Hematopoietic multipotent progenitor cell treated with erythropoietin and hydrocortisone succinate and interleukin-3 and kit ligand, for 15 days (in vitro differentiated cells): ENCODE data around the gene BUB1B.

Source experiments
- DNase-seq: peaks from one replicate; pipeline ENCODE4 v3.0.0-alpha.2; 2015; ENCODE audit warnings: low spot score

BUB1B gene

DNA sequence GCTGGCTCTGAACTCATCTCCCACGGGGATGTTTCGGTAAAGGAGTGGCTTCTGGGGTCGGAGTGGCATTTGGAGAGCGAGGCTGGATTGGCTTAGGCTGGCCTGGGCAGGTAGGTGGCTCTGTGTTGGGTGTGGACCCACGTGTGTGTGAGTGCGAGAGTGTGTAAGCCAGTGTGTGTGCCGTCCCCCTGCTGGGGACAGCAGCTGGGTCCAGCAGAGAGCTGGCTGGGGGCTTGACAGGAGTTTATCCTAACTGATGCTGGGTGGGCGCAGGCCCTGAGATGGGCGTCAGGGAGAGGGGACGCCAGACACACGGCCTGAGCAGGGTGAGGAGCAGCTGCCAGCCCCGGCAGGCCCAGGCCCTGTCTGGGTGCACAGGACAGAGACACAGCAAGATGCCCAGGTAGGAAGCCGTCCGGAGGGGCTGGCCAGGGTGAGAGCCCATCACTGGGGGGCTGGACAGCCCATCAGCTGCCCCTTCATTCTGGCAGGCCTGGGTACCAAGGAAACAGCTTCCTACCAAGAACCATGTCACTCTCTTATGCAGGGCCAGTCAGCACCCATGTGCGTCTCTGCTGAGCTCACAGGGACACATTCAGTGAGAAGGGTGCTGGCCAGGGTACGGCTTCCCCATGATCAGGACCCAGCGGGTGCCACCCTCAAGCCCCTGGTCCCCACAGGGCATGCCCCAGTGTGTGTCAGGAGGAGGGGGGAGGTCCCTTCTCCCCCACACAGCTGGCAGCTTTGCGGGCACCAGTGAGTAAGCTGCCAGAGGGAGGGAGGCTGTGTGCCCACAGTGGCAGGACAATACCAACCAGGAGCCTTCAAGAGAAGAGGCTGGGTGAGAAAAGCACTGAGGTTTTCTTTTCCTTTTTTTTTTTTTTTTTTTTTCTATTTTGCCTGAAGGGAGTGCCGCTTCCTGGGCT is 79.1 kb downstream of the BUB1B start:
- DNase-seq = no peak

DNA sequence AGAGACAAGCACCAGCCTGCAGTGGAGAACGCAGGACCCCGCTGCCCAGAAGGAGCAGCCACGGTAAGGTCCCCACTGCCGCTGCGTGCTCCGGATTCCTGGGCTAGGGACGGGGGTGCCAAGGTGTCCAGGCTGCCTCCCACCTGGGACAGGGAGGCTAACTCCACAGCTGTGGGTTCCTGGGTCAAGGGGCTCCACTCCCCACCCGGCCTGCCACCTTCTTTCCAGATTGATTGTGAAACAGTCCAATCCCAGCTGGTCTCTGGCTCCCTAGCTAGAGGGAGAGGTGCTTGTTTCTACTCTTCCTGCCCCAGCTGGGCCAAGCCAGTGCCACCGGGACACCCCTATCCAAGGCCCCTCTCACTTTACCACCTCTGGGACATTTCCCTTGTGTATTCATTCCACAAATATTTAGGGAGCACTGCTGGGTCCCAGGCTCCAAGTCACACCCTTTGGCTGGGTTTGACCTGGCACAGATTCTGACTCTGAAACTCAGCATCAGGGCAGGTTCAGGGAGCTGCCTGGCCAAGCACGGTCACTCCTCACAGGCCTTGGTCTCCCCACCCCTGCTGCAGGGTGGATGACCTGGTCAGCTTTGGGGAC is 79.9 kb downstream of the BUB1B start:
- no peak for DNase-seq

DNA sequence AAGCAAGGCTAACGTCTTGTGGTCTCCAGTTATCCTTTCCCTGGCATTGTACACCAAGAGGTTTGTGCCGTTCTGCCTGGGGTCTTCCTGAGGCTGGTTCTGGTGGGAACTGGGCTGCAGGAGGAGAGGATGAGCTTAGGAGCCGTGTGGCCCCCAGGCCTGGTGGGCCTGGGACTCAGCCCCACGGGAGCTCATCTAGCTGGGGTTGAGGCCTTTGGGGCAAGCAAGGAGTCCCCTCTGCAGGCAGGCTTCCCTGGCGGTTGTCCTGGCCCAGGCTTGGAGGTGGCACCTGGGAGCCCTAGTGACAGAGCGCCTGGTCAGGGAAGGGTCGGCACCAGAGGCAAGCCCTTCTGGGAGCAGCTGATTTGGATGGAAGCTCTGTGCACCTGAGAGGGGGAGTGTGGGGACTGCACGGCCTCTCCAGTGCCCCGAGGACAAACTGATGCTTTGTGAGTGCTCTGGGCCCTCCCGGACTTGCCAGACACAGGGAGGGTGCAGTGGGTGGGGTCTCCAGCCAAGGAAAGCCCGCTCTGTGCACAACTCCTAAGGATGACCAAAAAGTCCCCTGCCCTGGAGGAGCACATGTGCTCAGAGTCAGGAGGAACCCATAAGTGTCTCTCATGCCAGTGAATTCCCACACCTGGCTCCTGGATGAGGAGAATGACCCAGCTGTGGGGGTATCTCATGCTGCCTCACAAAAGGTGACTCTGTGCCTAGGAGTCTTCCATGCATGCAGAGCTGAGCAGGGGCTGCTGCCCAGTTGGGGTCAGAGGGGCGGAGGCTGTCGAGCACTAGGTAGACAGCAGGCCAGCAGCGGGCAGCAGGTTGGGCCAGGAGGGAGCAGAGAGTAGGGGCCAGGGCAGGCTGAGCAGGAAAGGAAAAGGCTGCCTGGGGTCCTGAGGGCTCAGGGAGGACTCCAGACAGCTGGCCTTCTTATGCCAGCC is 80.7 kb downstream of the BUB1B start:
- DNase-seq = no peak

DNA sequence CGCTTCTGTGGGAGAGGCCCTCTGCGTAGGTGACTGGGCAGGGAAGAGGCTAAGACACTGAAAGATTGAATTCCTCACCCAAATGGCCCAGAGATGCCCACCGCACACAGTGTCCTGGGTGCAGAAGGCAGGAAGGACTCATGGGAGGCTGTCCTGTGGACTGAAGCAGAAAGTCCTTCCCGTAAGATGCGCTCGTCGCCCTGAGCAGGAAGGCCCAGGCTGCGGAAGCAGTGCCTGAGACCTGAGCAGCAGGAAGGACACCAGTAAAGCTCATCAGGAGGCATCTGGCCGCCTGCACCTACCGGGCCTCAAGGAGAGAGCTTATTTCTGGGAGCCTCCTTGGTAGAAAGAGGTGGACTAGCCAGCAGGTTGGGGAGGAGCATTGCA is 81.3 kb downstream of the BUB1B start:
- DNase-seq = no peak

DNA sequence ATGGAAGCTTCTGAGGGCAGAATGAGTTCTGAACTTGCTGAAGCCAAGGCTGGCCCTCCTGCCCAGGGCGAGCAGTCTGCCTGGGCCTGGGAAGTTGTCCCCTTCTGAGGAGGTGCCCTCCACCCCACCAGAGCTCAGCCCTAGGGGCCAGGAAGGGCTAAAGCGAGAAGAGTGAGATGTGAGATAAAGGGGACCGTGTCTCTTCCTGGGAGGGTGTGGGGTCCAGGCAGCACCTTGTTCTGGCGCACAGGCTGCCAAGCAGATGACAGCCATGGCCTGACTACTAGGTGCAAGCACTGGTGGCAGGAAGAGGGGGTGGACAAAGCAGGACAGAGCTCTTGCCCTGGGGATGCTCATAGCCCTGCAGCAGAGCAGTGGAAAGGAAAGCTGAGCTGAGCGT is 81.7 kb downstream of the BUB1B start:
- no peak for DNase-seq

DNA sequence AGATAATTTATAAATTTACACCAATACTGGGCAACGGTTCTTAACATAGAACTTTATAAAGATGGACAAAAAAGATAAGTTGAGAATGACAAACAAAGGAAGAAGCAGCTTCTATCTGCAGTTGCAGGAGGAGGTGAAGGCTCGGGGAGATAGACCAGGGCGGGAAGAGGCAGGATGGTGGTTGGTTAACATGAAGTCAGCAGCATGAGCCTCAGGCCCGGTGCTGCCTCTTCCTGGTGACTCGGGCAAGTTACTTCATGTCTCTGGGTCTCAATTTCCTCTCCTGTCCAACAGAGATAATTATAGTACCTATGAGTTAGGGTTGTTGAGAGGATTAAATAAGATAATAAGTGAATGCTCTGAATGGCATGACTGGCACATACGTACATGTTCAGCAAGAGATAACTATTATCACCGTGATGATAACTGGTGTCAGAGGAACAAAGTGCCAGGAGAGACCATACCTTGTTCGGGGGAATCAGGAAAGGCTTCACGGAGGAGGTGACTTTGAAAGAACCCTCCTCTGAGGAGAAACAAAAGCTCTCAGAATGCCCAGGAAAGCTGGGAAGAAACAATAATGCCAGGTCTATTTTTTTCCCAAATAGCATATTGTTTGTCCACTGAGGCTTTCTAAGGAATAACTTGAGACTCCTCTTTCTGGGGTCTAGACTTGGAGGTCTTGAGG is 82.4 kb downstream of the BUB1B start:
- DNase-seq = peak; percentile 47

DNA sequence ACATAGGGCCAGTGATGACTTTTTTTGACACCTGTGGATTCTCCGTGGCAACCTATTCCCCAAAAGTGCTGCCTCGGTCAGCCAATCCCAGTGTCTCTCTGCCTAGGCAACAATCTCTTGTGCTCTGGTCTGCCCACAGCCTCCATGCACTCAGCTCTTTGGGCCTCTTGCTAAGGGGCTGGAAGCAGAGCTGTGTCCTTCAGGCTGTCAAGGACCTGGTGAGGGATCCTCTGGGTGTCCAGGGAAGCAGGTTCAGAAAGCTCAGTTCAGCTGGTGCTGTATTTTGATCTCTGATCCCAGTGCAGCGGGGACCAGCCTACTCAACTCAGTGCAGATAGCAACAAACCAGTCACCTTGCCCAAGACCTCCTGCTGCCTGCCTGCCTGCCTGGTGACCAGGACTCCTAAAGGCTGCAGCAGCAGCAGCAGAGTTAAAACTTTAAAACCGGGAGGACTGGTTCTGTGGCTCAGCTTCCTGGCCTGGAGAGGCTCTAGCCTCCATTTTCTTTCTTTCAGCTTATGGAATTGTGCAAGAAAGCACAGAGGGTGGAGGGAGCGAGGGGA is 84.2 kb downstream of the BUB1B start:
- DNase-seq = no peak

DNA sequence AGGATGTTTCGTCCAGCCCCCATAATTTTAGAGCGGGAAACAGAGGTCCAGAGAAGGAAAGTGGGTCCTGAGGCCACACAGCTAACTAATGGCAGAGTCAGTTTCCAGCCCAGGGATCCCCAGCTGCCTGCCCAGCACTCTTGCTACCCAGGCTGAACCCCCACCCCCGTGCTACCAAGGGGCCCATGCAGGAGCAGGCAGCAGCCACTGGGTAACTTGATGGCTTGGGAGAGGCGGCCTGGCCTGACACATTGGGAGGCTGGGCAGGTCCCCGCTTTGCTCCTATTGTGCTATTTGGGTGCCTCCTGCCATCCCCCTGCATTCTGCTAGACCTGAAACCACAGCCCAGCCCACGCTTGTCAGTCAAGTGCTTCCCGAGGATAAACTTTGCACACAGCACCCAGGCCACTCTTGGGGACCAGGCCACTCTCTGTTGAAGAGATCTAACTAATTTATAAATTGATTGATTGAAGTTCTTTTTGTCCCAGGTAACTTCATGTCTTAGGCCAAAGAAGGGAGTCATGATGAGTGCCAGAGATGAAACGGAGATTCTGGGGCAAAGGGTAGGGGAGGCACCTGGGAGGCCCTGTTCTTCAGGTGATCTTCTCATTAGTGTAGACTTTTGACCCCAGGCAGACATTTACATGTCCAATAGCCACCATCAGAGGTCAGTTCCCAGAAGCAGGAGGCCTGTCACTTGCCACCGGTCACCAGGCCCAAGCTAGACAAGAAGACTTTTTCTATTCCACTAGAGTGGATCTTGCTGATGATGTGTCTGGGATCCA is 85.0 kb downstream of the BUB1B start:
- DNase-seq = no peak

DNA sequence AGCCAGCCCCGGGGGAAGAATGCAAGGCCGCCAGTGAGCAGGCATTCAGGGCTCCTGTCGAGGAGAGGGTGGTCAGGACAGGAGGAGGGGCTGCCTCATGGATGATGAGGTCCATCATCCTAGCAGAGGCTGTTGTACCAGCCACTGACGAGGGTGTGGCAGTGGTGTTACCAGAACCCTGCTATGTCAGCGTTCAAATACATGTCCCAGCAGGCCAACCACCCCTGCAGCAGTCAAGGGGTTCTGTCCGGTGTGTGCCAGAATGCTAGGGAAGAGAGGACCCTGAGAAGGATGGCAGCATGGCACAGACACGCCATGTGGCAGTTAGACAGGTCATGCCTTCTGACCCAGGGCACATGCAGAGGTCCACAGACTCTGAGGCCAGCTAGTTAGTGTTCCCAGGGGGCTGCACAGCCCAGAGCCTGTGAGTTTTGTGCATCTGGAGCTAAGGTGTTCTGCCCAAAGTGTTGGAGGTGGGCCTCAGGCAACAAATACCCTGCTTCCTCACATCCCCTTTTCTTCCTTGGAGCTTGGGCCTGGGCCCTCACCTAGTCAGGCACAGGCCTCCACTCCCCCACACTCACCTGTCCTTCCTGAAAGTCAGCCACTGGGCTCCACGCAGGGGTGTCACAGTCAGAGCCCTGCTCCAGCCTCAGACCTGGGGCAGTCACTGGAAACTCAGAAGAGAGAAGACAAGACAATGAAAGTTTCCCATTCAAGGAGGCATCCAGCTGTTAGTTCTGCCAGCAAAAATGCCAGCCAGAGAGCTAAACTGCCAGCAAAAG is 85.8 kb downstream of the BUB1B start:
- no peak for DNase-seq

DNA sequence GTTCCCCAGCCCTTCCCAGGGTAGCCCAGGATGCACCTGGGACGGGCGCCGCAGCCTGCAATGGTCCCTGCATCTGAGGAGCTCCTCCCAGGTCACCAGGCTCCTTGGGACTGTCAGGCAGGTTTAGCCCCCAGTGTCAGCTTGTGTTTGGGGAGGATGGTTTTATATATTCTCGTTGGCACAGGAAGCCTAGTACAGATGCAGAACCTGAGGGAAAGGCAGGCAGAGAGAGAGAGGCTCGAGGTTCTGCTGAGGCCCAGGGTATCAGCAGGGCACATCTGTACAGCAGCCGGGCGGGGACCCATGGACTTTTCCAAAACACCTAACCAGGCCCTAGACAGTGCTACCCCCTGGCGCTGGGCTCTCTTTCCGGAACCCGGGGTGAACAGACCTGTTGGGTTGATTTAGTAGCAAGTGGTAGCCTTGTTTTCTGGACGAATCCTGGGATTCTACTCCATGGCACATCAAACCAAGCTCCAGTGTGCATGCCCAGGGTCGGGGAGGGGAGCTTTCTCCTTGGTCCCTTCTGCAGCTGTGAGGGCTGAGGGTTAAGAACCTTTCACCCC is 86.6 kb downstream of the BUB1B start:
- DNase-seq = peak; percentile 72

DNA sequence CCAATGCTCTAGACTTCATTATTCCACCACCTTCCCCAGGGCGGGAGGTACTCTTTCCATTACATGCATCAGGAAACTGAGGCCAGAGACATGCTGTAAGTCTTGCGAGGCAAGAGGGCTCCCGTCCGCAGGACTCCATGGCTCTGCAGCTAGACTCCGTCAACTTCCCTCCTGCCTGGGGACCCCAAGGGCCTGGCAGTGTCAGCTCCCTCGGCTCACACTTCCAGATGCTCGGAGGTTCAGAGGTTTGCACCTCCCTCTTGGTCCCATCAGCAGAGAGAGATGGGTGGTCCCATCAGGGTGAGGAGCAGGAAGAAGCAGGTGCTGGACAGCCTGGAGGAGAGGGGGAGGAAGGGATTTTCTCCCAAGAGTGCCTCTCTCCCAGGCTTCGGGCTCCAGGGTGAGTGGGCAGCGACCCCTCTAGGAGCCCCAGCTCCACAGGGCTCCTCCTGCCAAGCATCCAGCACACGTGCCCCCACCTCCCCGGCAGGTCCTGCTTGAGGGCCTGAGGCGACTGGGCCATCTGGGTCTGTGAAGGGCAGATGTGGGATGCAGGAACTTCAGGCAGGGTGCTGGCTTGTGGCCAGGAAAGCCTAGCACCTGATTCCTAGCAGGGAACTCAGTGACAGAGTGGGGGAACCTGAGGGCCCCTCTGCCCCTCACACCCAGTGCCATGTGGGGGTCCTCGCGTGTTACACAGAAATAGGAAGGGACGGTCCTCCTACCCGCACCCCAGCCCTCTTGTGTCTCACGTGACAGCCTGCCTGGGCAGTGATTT is 87.3 kb downstream of the BUB1B start:
- no peak for DNase-seq

DNA sequence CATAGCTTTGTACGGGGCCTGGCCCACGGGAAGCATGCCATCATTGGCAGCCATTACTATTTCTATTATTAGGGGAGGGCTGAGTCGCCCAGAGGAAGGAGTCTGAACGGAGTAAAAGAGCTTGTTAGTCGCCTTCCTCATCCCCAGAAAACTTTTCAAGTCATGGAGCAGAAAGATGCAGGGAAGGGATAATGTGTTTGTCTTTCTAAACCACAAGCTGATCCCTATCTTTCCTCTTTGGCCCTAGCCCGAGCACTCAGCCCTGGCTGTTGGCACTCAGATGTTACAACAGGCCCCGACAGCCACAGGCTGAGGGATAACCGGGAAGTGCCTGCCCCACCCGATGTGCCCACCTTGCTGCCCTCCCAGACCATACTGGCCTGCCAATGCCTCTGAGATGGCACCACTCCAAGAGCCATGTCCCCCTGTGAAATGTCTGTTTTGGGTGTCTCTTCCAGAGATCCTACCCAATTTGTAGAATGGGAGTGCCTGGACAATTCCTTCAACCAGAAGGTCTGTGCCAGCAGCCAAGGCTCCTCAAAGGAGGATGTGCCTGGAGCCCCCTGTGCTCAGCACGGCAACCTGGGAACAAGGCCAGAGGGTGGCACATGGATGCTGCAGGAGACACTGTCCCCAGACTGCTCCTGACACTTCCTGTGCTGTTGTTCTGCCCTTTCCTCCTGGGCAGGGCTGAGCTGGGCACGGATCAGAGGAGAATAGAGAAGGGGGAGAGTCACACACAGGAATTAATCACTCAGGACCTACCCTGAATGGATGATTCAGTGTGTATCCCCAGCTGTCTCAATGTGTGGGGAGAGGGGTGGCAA is 88.8 kb downstream of the BUB1B start:
- DNase-seq = no peak

DNA sequence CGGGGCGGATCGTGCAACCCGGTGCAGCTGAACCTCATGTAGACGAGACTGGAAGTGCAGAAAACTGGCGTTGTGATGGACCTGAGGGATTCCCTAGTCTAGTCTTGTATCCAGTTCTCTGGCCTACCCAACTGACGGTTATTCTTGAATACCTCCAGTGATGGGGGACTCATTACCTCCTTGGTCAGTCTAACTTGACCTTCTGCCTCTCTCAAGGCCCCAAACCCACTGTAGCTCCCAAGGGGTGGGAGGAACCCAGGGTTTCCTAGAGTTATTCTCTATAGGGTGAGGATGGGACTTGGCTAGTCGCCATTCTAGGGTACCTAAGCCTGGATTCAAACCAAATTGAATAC is 89.4 kb downstream of the BUB1B start:
- DNase-seq = no peak

DNA sequence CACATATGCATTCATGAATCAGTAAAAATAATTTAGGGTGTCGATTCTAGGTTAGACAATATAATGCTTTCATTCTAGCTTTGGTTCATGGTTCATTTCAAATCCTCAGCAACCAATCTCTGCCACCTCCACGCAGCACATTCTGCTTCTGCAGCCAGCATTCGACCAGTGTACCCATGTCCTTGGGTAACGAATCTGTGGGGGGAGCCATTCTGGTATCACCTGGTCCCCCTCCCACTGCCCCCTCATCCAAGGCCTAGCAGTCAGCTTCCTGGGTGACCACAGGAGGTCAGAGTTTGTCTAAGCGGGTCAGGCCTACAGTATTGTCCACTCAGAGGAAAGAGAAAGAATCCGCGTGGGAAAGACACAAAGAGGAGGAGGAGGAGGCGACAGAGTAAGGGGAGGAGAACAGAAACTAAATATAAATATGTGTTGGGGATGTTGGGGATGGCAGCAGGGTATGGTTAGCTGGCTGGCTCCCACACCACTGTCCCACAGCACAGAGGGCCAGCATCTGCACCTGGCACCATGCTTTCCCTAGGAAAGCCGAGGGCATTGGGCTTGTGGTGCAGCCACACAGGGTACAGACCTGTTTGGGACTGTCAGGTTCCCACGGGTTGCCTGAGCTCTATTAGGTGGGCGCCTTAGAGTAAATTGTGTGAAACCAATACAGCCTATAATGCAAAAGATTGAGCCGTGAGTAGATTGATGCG is 90.1 kb downstream of the BUB1B start:
- DNase-seq = no peak

DNA sequence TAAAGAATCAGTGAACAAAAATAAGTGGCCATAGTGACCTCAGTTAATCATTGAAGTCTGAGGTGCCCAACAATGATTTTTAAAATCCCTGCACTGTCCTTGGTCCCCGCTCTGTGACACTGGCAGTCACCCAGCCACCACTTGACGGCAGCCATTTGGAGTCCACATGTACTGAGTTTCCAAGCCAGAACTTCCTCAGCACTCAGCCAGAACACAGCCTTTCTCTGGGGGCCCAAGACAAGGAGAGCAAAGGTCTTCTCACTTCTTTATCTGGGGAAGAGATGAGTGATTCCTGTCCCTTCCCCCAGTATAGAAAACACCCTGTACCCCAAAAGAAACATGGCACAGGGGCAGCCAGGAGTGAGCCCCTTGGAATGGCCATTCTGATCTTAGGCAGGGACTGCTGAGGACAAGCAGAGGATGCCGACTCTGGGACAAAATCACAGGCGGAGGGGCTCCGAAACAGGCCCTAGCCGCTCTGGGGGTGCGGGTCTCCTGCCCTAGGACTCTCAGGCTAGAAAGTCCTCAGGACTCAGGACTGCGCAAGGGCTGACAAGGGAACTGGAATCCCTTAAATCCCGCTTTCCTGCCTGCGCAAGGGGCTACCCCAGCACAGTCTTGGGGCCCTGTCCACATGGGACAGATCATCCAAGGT is 90.7 kb downstream of the BUB1B start:
- DNase-seq = no peak

DNA sequence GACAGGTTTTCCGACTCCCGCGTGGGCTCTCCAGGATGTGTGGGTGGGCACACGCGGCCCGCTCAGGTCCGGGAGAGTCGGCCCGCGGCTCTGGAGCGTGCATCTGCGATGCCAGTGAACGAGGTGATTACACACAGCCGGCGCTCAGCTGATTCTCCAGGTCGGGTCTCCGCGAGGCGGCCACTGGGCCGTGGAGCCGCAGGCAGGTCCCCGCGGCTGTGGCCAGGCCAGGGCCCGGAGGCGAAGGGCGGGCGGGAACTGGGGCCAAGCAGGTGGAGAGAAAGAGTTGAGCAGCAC is 91.2 kb downstream of the BUB1B start:
- DNase-seq = no peak
